GM19463 (cell line): ENCODE results near the gene CTNNA2.
A peak's percentile ranks its signal among the peaks of the same experiment; 100 is the strongest.

Experiments used
- ATAC-seq: cut with Tn5 transposase; IDR thresholded peaks from one replicate; pipeline ENCODE4 v1.9.1; 2021; ENCODE audit warnings: mild to moderate bottlenecking, moderate library complexity; ENCODE audit not compliant: unreplicated experiment

Gene CTNNA2

GRCh38 chr2:79849241-79849640 is 336.4 kb downstream of the CTNNA2 start:
- no peak for ATAC-seq

GRCh38 chr2:79849949-79850348 is 337.1 kb downstream of the CTNNA2 start:
- no peak for ATAC-seq

- ATAC-seq = no peak
Measured at GRCh38 chr2:79850912-79851311, 338.1 kb downstream of the CTNNA2 start.

GRCh38 chr2:79855264-79856006 is 342.6 kb downstream of the CTNNA2 start:
- no peak for ATAC-seq

GRCh38 chr2:79857888-79858287 is 345.0 kb downstream of the CTNNA2 start:
- ATAC-seq = no peak

- no peak for ATAC-seq
Measured at GRCh38 chr2:79860228-79861058, 347.6 kb downstream of the CTNNA2 start.

GRCh38 chr2:79861059-79861374 is 348.2 kb downstream of the CTNNA2 start:
- ATAC-seq = no peak

- no peak for ATAC-seq
Measured at GRCh38 chr2:79862756-79863155, 349.9 kb downstream of the CTNNA2 start.

GRCh38 chr2:79872656-79873055 is 359.8 kb downstream of the CTNNA2 start:
- ATAC-seq = no peak

GRCh38 chr2:79874015-79874414 is 361.2 kb downstream of the CTNNA2 start:
- no peak for ATAC-seq

GRCh38 chr2:79876430-79876829 is 363.6 kb downstream of the CTNNA2 start:
- ATAC-seq = no peak

GRCh38 chr2:79882548-79882947 is 369.7 kb downstream of the CTNNA2 start:
- no peak for ATAC-seq

- ATAC-seq = peak; percentile 66
Measured at GRCh38 chr2:79887747-79888374, 375.0 kb downstream of the CTNNA2 start.

GRCh38 chr2:79892123-79892522 is 379.3 kb downstream of the CTNNA2 start:
- ATAC-seq = no peak

GRCh38 chr2:79899196-79899595 is 386.3 kb downstream of the CTNNA2 start:
- ATAC-seq = no peak

GRCh38 chr2:79901161-79901560 is 388.3 kb downstream of the CTNNA2 start:
- no peak for ATAC-seq

- no peak for ATAC-seq
Measured at GRCh38 chr2:79903222-79904000, 390.6 kb downstream of the CTNNA2 start.

GRCh38 chr2:79906139-79906890 is 393.5 kb downstream of the CTNNA2 start:
- no peak for ATAC-seq

- no peak for ATAC-seq
Measured at GRCh38 chr2:79909521-79909920, 396.7 kb downstream of the CTNNA2 start.

- ATAC-seq = no peak
Measured at GRCh38 chr2:79910643-79911042, 397.8 kb downstream of the CTNNA2 start.
